Central memory CD8-positive, alpha-beta T cell (primary cell): ENCODE measurements around the gene GPR21.

ENCODE experiments used
- ATAC-seq: fragments of 150-1000 bp; cut with Tn5 transposase; replicated peaks from 2 replicates; pipeline ENCODE4 v1.10.0; 2022; ENCODE audit warnings: mild to moderate bottlenecking, moderate FRiP score, moderate number of reproducible peaks; ENCODE audit not compliant: poor library complexity, severe bottlenecking; ENCODE audit errors: extremely low read depth
- DNase-seq, 2 donors: peaks; one replicate each; pipeline ENCODE4 v3.0.0; 2021; ENCODE audit warnings: low spot score in 2 of 2
- H3K27ac Mint-ChIP-seq: one replicate; pipeline ENCODE4 v1.8.0; 2022; ENCODE audit warnings: low read depth, mild to moderate bottlenecking, moderate library complexity, mixed read lengths
- H3K27me3 Mint-ChIP-seq: one replicate; pipeline ENCODE4 v1.8.0; 2022; ENCODE audit warnings: mixed read lengths
- H3K36me3 Mint-ChIP-seq: one replicate; pipeline ENCODE4 v1.8.0; 2022; ENCODE audit warnings: mild to moderate bottlenecking, moderate library complexity, mixed read lengths; ENCODE audit not compliant: insufficient read depth
- H3K4me1 Mint-ChIP-seq: one replicate; pipeline ENCODE4 v1.8.0; 2022; ENCODE audit warnings: mixed read lengths
- H3K4me3 Mint-ChIP-seq: one replicate; pipeline ENCODE4 v1.8.0; 2022; ENCODE audit warnings: mild to moderate bottlenecking, moderate library complexity, mixed read lengths
- H3K9me3 Mint-ChIP-seq: one replicate; pipeline ENCODE4 v1.8.0; 2022; ENCODE audit warnings: mixed read lengths

Gene GPR21

GRCh38 chr9:123008909-123009308, 24.6 kb upstream of the GPR21 start:
- no peaks in the 10 kb centered on the region for H3K9me3 Mint-ChIP-seq
- no peak overlapping the region for H3K27ac Mint-ChIP-seq
- H3K36me3 Mint-ChIP-seq, result peaks cover 20% of the 10 kb centered on the region
- DNase-seq (no peak), ATAC-seq (no peak)
- H3K27me3 Mint-ChIP-seq, result no peaks in the 10 kb centered on the region
- no peak overlapping the region for H3K4me3 Mint-ChIP-seq
- no peaks in the 10 kb centered on the region for H3K4me1 Mint-ChIP-seq

- Mint-ChIP-seq H3K27ac (no peak overlapping the region), H3K4me3 (no peak overlapping the region), H3K4me1 (no peaks in the 10 kb centered on the region), H3K36me3 (peaks cover 21% of the 10 kb centered on the region), H3K9me3 (no peaks in the 10 kb centered on the region), H3K27me3 (no peaks in the 10 kb centered on the region)
- DNase-seq (no peak), ATAC-seq (no peak)
Measured at GRCh38 chr9:123011380-123011779, 22.1 kb upstream of the GPR21 start.

- no peak overlapping the region for H3K4me3 Mint-ChIP-seq
- no peaks in the 10 kb centered on the region for H3K4me1 Mint-ChIP-seq
- H3K9me3 Mint-ChIP-seq, result no peaks in the 10 kb centered on the region
- H3K27me3 Mint-ChIP-seq, result no peaks in the 10 kb centered on the region
- ATAC-seq (no peak), DNase-seq (no peak)
- H3K27ac Mint-ChIP-seq, result no peak overlapping the region
- peaks cover 22% of the 10 kb centered on the region for H3K36me3 Mint-ChIP-seq
Measured at GRCh38 chr9:123011878-123012528, 21.5 kb upstream of the GPR21 start.

- Mint-ChIP-seq H3K27ac (no peak overlapping the region), H3K27me3 (no peaks in the 10 kb centered on the region), H3K4me3 (no peak overlapping the region), H3K9me3 (no peaks in the 10 kb centered on the region), H3K36me3 (peaks cover 42% of the 10 kb centered on the region), H3K4me1 (no peaks in the 10 kb centered on the region)
- DNase-seq, result no peak
- ATAC-seq, result no peak
Measured at GRCh38 chr9:123016631-123017030, 16.8 kb upstream of the GPR21 start.

- ATAC-seq, result no peak
- H3K36me3 Mint-ChIP-seq, result peaks cover 37% of the 10 kb centered on the region
- H3K27ac Mint-ChIP-seq, result no peak overlapping the region
- no peak overlapping the region for H3K4me3 Mint-ChIP-seq
- no peaks in the 10 kb centered on the region for H3K9me3 Mint-ChIP-seq
- no peak for DNase-seq
- H3K27me3 Mint-ChIP-seq, result no peaks in the 10 kb centered on the region
- no peaks in the 10 kb centered on the region for H3K4me1 Mint-ChIP-seq
Measured at GRCh38 chr9:123020796-123021195, 12.7 kb upstream of the GPR21 start.

GRCh38 chr9:123026425-123026824, 7.0 kb upstream of the GPR21 start:
- Mint-ChIP-seq H3K4me3 (no peak overlapping the region), H3K4me1 (no peaks in the 10 kb centered on the region), H3K36me3 (peaks cover 16% of the 10 kb centered on the region), H3K27ac (no peak overlapping the region), H3K27me3 (no peaks in the 10 kb centered on the region), H3K9me3 (no peaks in the 10 kb centered on the region)
- no peak for ATAC-seq
- no peak for DNase-seq

- Mint-ChIP-seq H3K4me3 (no peak overlapping the region), H3K9me3 (no peaks in the 10 kb centered on the region), H3K27ac (no peak overlapping the region), H3K4me1 (no peaks in the 10 kb centered on the region), H3K36me3 (peaks cover 10% of the 10 kb centered on the region), H3K27me3 (no peaks in the 10 kb centered on the region)
- no peak for ATAC-seq
- no peak for DNase-seq
Measured at GRCh38 chr9:123027517-123027916, 6.0 kb upstream of the GPR21 start.

GRCh38 chr9:123028136-123028535, 5.3 kb upstream of the GPR21 start:
- Mint-ChIP-seq H3K9me3 (no peaks in the 10 kb centered on the region), H3K27ac (no peak overlapping the region), H3K36me3 (peaks cover 6% of the 10 kb centered on the region), H3K4me3 (no peak overlapping the region), H3K4me1 (no peaks in the 10 kb centered on the region), H3K27me3 (no peaks in the 10 kb centered on the region)
- DNase-seq (no peak), ATAC-seq (no peak)

GRCh38 chr9:123028973-123029372, 4.5 kb upstream of the GPR21 start:
- Mint-ChIP-seq H3K27me3 (no peaks in the 10 kb centered on the region), H3K36me3 (peaks cover 6% of the 10 kb centered on the region), H3K4me3 (no peak overlapping the region), H3K4me1 (peaks cover 7% of the 10 kb centered on the region), H3K27ac (no peak overlapping the region), H3K9me3 (no peaks in the 10 kb centered on the region)
- ATAC-seq (no peak), DNase-seq (no peak)

- Mint-ChIP-seq H3K36me3 (peaks cover 3% of the 10 kb centered on the region), H3K4me3 (no peak overlapping the region), H3K9me3 (no peaks in the 10 kb centered on the region), H3K27me3 (no peaks in the 10 kb centered on the region), H3K27ac (no peak overlapping the region), H3K4me1 (peaks cover 19% of the 10 kb centered on the region)
- DNase-seq (no peak), ATAC-seq (no peak)
Measured at GRCh38 chr9:123031963-123032362, 1.5 kb upstream of the GPR21 start.

- ATAC-seq (no peak), DNase-seq (no peak)
- Mint-ChIP-seq H3K4me3 (no peak overlapping the region), H3K27me3 (no peaks in the 10 kb centered on the region), H3K9me3 (no peaks in the 10 kb centered on the region), H3K36me3 (peaks cover 2% of the 10 kb centered on the region), H3K27ac (no peak overlapping the region), H3K4me1 (peaks cover 19% of the 10 kb centered on the region)
Measured at GRCh38 chr9:123033864-123034601, 566 bp downstream of the GPR21 start.

- H3K27me3 Mint-ChIP-seq, result no peaks in the 10 kb centered on the region
- H3K36me3 Mint-ChIP-seq, result peaks cover 2% of the 10 kb centered on the region
- DNase-seq (no peak), ATAC-seq (no peak)
- H3K27ac Mint-ChIP-seq, result no peak overlapping the region
- H3K4me3 Mint-ChIP-seq, result no peak overlapping the region
- no peaks in the 10 kb centered on the region for H3K9me3 Mint-ChIP-seq
- H3K4me1 Mint-ChIP-seq, result peaks cover 19% of the 10 kb centered on the region
Measured at GRCh38 chr9:123034881-123035510, 1.5 kb downstream of the GPR21 start.

- Mint-ChIP-seq H3K4me1 (peaks cover 19% of the 10 kb centered on the region), H3K27me3 (no peaks in the 10 kb centered on the region), H3K9me3 (no peaks in the 10 kb centered on the region), H3K36me3 (peaks cover 2% of the 10 kb centered on the region), H3K27ac (no peak overlapping the region), H3K4me3 (no peak overlapping the region)
- ATAC-seq (no peak), DNase-seq (no peak)
Measured at GRCh38 chr9:123035791-123036190, 2.3 kb downstream of the GPR21 start.
